Myocyte (in vitro differentiated cells): ENCODE results near the gene AUTS2. TPM values are rescaled to one million over a fixed set of nuclear protein-coding genes. Genes with fewer than 3 reads are reported as not detected.

ENCODE experiments used
- DNase-seq: peaks from one replicate; pipeline ENCODE4 v3.0.0-alpha.2; 2012; ENCODE audit warnings: low read depth
- total RNA-seq: library from RNA; depleted of rRNA; stranded (reverse); fragments of >200 nt; gene quantifications from 2 replicates; pipeline ENCODE4 v1.2.3, GENCODE V29; 2014

AUTS2 gene
- total RNA-seq, 1 donor from 2014 or later: 4.4 TPM

DNA sequence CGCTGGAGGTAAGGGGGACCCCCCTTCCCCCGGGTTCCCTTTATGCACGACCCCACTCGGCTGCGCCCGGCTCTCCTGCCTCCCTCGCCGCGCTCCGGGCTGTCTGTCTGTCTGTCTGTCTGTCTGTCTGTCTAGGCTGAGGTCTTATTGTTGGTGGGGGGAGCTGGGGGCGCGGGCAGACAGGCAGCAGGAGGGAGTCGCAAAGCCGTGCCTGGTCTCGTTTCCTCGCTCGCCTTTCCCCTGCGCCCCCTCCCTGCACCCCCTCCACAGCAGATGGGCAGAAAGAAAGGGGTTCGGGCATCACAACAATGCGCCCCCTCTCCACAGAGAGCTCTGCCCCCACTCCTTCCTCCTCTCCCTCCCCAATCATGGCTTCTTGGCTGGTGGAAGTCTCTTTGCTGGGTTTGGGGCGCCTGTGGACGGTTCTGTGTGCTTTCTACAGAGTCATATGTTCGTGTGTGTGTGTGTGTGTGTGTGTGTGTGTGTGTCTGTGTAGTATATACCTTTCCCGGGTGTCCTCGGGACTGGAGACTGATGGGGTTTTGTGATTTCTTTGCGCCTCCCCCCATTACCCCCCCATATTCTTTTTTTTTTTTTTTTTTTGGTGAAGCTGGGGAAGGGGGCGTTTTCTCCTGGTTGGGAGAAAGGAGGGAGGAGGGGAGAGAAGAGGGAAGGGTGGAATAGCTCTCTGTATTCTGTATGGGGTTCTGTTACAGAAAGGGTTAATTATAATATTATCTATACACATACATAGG lies 1.9 kb downstream of the AUTS2 start:
- no peak for DNase-seq

DNA sequence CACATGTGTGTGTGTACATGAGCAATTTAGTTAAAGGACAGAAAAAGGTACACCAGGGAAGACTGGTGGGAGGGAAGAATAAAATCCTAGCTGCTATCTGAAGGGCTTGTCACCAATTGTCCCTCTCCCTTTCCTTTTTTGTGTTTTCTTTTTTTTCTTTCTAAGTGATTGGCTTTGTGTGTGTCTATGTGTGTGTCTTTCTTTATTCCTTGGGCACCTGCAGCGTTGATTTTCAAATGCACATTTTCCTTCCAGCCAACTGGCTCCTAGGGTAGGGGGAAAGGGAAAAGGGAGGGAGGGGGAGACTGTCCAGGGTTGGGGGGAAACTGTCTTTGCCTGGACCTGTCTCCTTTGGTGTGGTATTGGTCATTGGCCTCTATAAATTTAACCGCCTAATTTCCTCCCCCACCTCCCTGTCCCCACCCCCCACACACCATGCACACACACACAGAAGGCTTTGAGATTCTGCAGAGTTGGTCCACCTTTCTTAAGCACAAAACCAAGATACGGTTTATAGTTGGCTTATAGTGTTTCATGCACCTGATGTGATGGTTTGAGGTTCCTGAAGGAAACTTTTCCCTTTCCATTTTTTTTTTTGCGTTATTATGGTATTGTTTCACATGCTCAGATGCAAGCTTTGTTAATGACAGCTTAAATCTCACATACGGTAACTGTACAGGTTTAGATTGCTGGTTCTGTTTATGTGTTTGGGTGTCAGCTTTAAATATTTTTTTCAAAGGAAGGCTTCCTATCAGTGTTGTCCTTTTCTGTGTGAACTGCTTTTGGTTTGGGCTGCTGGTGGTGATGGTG lies 2.6 kb downstream of the AUTS2 start:
- DNase-seq: no peak

DNA sequence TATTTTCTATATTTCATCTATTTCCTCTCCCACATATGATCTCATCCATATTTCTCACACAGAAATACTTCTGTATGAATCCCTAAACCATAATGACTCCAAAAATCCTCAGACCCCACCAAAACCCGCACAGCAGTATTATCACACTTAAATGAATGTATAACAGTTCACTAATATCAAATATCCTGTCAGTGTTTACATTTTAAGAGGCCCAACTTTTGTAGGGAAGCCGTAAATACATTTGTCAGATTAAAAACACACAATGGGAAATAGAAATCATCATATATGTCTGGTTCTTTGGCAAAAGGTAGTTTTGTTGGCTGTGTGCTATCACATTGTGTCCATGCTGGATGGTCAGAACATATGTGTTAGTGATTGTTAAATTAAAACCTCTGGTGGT lies 4.2 kb downstream of the AUTS2 start:
- no peak for DNase-seq

DNA sequence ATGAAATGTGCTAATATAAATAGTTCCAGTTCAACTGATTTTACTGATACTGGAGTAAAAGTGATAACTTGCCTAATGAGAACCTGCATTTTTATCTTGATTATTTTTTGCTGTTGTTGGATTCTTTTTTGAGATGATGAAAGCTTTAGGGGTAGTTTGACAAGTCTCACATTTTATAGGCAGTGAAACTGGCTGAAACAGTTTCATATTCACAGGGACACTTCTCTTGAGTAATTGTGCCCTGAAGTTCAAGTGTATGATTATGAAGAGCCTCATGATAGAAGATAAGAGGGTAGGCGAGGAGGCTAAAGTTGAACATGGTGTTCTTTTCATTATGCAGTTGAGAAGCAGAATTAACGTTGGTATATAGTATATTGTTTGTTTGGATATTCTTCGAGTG lies 5.1 kb downstream of the AUTS2 start:
- no peak for DNase-seq

DNA sequence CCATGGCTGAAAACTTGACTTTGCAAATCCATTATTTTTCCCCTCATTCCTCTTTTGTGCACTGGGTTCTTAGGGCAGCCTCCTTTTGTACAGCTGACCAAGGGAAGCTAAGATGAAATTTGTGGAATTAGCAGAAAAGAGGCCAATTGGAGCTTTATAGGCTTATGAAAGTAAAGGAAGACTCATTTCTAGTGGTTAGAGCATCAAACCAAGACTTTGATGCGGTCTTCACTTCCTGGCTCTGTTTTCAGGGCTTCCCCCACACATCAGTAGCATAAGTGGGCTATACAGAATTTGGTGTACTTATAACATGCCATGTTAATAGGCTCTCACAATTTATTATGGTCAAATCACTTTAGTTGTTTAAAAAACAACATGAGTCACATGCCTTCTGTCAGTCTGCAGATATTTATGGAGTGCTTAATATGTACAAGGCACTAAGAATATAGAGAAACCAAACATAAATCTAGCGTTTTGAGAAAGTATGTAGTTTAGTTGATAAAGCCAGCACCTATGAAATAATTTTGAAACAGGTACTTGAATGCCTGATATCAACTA lies 5.7 kb downstream of the AUTS2 start:
- DNase-seq: no peak

DNA sequence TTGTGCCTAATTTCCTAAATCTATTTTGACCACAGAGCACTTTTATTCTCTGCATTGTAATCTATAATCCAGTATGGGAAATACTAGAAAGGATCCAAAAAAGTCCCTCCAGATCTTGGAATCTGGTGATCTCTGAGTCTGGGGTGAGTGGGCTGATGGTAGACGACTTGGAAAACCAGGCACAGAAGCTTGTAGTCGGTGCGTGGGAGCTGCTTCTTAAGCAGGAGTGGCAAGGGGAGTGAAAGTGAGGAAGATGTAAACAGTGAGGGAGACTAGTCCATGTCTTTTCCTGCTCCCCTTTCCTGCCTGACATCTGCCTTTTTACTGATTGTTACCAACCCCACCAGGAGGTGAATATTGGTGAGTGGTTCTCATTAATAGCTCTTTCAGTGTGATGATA lies 6.8 kb downstream of the AUTS2 start:
- DNase-seq: no peak

DNA sequence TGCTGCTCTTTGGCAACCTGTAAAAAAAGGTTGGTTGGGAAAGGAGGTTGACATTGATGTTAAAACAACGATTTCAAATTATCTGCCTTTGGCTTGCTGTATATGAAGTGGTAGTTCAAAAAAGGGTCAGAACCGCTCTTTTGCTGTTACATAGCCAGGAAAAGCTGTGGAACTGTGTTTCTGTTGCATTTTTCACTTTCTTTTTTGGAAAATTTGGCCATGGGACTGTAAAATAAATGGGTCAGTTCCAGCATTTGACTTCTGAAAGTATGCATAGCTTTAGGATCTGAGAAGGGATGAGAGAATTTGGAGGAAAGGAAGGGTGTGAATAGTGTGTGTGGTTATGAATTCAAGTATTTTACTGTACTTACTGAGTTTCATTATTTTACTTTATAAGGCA lies 7.3 kb downstream of the AUTS2 start:
- no peak for DNase-seq

DNA sequence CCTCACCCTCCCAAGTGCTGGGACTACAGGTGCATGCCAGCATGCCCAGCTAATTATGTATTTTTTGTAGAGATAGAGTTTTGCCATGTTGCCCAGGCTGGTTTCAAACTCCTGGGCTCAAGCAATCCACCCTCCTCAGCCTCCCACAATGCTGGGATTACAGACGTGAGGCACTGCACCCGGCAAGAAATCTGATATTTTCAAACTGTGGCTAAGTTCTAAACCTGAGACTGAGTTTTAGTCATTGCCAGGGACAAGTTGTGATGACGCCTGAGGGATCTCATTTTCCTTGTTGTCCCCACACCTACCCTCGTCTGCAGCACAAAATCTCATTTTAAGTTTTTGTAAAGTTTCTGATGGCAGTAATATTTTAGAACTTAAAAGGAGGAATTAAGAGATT lies 9.8 kb downstream of the AUTS2 start:
- no peak for DNase-seq

DNA sequence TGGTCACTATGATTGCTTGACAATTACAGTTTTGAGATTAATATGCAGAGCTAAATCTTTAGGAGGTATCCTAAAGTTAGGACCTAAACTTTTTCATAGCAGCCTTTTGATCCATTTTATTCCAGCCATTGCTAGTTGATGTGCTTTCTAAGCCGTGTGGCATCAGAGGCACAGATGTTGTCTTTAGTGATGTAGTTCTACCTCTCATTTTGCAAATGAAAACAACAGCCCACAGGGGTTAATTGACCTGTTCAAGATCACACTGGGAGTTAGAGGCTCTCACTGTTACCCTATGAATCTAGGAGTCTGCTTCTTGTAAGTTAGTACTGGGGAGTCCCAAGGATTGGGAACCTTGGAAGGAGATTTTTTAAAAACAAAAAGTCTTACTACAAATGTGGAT lies 10.6 kb downstream of the AUTS2 start:
- DNase-seq: no peak

DNA sequence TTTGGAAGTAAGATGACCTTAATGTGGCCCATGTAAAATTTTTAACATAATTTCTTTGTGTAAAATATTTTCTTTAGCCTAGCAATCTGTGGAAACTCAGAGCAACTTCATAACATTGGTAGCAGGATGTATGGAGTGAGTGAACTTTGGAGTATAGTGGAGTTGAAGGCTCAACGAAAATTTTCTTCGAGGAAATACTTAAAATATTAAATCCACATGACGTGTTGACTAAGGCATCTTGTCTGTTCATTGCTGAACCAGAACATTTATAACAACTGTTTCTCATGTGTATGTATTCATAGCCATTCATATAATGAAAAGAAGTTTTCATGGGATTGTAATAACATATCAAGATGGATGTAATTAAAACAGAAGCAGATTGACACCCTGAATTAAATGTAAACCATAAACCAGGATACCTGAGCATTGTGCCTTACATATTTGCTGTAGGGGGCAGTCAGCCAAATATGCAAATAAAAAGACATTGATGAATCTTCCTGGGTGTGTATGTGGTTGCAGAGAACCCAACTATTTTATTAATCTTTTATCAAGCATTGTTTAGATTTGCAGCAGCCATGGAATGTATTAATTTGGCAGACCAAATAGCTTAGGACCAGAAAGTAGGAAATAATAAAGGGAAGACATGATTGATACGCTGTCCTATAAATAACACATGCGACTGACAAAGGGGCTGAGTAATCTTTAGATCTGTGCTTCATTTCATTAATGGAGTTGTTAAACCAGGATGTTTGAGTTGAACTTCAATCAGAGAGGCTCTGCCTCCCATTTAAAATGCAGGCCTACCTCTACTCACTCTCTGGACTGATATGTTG lies 11.5 kb downstream of the AUTS2 start:
- no peak for DNase-seq

DNA sequence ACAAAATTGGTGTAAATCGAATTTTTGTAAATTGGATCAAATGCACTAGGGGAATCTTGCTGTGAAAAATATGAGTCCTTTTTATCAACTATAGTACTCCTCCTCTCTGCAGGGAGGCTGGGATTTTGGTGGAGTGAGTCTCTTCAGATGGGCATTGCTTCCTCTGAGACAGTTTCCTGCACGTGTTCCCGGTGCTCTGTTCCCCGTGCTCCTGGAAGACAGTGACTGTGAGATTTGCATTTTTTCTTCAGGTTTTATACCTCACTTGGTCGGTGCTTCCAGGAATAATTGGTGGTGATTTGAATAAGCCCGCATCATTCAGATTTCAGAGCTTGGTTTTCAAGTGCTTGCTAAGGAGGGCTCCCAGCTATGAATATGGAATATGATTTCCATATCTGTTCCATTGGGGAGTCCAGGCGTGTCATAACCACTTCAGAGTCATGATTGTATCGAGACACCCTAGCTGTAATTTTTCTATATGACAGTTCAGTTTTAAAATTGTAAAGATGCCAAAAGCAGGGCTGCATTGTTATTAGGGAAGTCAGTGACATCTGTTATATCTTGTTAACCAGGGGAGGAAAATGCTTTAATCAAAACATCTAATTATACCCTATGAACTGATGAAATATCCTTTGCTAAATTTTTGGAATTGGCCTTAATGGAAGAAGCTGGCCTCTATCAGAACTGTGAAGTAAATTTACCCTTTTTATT lies 12.3 kb downstream of the AUTS2 start:
- DNase-seq: no peak

DNA sequence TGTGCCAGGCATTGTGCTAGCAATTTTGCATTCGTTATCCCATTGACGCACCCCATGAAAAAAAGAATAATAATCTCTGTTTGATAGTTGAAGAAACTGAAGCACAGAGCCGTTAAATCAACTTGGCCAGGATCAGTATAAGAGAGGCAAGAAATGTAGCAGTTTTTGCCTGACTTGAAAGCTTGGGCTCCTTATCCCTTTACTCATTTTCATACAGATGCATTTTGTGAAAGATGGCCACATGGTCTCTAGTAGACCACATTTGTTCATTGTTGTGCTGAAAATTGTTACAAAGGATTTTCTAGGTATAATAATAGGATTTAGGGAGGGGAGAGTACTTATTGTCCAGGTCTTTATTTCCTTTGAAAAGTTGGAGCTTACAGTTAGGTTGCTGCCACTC lies 14.7 kb downstream of the AUTS2 start:
- DNase-seq: no peak

DNA sequence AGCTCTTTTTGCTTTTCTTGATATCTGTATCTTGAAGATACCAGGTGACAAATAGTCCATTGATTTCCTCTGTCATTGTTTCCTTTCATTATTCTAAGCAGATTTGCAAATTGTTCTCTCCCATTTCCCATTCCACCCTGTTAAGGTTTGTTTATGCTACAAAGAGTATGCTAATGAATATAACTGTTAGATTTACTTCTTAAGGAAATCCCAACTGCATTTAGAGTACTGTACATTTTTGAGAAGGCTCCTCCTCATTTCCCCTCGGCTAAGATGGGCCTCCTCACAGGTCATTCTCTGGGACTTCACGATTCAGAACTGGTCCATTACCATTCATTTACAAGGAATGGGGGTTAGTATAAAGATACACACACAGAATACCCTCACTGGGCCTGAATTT lies 15.6 kb downstream of the AUTS2 start:
- no peak for DNase-seq

DNA sequence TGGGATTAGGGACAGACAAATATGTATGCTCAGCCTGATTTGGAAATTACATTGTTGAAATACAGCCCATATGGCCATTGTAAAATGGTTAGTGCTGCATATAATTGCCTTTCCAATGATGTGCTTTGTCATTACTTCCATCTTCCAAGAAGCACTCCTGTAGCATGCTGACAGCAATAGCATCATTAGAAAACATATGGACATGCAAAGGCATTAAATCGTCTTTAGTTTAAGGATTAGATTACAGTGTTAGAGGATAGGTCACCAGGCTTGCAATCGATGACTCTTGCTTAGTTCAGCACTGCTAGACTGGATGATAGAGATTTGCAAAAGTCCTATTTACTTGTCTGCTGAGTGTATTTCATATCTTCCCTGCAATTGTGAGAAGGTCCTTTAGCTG lies 17.4 kb downstream of the AUTS2 start:
- no peak for DNase-seq

DNA sequence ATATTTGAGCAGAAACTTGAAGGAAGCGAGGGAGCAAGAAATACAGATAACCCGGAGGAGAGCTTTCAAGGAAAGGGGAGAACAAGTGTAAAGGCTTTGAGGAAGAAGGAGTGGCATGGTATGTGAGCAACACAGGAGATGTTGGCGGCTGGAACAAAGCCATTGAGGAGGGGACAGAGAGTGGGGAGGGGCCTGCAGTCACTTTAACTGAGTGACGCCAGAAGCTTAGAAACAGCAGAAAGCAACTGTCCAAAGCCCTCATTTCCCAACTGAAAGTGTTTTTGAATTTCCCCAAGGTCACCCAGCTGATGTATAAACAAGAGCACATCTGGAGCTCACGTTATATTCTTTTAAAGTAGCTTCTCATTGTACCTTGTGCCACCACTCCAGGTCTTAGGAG lies 19.1 kb downstream of the AUTS2 start:
- no peak for DNase-seq

DNA sequence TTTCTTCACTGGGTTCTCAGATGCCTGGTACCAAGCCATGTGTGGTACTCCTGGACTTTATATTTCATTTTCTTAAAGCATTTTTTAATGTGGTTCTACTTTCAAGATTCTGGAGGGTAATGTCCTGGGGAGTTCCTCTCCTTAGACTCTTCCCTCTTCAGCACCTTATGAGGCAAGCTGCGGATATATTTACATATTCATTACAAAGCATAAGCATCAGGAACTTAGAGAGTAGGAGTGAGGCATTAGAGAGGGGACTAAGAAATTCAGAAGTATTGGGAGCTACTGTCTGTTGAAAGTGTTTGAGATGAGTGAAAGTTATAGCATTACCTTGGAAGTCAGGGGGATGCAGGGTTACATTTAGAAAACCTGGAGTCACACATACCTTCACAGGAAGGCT lies 20.8 kb downstream of the AUTS2 start:
- no peak for DNase-seq

DNA sequence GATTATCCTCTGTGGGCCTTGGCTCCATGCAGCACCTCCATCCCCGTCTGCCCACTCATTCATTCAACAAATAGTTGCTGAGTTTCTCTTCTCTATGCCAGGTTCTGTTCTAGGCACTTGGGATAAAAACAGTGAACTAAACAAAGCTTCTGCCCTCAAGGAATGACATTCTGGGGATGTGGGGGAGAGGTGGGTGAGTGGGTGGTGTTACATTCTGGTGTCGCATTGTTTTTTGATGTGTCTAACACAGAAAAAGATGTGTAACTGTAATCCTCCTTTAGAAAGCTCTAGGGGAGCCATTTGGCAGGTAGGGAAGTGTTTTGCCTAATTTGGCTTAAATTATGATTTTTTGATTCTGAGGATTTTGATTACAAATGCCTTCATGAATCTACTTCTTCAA lies 21.4 kb downstream of the AUTS2 start:
- DNase-seq: no peak

DNA sequence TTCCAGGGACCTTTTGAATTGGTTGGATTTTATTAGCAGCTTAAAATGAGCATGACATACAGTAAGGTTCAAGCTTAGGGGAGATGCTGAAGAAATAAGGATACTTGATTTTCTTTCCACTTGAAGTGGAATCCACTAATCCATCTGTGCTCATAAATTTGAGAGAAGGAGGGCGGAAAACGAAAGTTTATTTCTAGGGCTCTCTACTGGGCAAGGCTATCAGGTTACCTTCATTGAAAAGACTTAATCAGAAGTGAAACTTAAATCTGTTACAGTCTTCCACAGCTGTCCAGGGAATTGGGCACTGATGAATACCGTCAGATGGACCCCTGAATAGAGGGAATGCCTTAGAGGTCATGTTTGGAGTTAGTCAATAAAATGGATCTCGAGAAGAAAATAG lies 21.8 kb downstream of the AUTS2 start:
- DNase-seq: no peak

DNA sequence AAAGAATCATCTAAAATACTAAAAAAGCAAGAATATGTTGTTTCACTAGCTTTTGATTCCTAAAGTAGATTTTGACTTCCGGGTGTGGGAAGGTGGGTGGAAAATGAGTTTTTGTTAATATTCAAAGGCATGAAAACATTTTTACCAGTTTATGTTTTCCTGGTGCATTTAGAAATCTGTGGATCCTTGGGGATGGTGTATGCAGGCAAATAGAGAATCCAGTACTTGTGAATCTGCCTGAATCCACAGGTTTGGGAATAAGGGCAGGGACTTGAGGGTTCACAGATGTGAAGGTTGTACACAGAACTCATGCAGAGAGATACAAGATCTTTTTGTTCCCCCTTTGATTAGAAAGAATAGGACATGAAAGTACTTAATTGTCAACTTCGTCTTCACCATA lies 22.4 kb downstream of the AUTS2 start:
- no peak for DNase-seq

DNA sequence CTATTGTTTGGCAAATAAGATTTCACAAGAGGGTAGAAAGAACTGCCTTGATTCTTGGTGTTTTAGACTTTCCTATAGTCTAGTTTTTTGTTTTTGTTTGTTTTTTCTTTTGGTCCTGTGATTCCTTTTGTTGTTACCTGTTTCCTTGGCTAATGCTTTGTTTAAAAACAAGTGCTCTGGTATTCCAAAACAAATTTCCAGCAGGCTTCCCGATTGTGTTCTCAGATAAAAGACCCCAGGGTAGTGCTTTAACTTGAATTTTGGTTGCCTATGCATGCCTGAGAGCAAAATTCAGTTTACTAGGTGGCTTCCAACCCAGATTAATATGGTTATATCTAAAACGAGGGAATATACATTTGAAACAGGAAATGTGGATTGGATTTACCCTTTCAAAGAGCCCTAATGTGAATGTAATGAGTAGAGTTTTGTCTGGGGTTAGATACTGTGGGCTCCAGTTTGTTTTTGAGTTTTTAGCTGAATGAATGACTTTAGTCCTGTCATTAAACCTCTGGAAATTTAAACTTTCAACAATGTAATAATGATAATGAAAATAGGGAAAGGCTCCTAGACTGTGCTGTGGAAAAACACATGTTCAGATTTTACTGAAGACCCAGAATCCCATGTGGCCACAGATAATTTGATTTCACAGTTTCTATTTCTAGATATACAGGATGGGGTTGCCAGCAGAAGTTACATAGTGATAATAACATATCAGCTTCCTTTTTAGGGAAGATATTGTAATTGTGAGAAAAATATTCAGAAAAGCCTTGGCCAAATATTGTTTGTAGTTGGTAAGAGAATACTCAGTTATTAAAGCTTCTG lies 23.9 kb downstream of the AUTS2 start:
- DNase-seq: no peak
